H1 (cell line): Measurements from ENCODE around the gene PSIP1. TPM values are rescaled to one million over a fixed set of nuclear protein-coding genes. Genes with fewer than 3 reads are reported as not detected.

ENCODE experiments used
- CTCF ChIA-PET: fragments of 300-600 bp; sonication (Branson Sonifier 250); formaldehyde crosslinking; loops from one replicate; lab custom pipeline; 2021; ENCODE audit not compliant: partially characterized antibody; lab: Charles Lee
- POLR2A ChIA-PET: fragments of 300-600 bp; sonication (Branson Sonifier 250); formaldehyde crosslinking; loops from one replicate; lab custom pipeline; 2021; ENCODE audit warnings: inconsistent platforms; ENCODE audit not compliant: partially characterized antibody; lab: Charles Lee
- DNase-seq, 2 experiments: peaks; one replicate each; pipeline versions ENCODE4 v3.0.0 to v3.0.0-alpha.2; 2010 to 2022; ENCODE audit warnings: low spot score in 2 of 2, low read depth in 1 of 2, mixed read lengths in 1 of 2
- FAIRE-seq: peaks from 2 replicates; lab custom pipeline; 2011; peaks lifted over from hg19 to GRCh38; lab: Jason Lieb, UNC
- H2AFZ ChIP-seq: 2 replicates; pipeline ENCODE4 v1.8.1; 2012; ENCODE audit warnings: low read length, inconsistent platforms
- H2AK5ac ChIP-seq: 2 replicates; pipeline ENCODE4 v1.6.1; 2013; ENCODE audit warnings: low read depth, low read length
- H2BK120ac ChIP-seq: replicated peaks from 2 replicates; pipeline ENCODE3; 2013; ENCODE audit warnings: low read depth, low read length, inconsistent platforms
- H2BK12ac ChIP-seq: 2 replicates; pipeline ENCODE4 v1.6.1; 2013; ENCODE audit warnings: low read depth, low read length
- H2BK15ac ChIP-seq: 2 replicates; pipeline ENCODE4 v1.6.1; 2013; ENCODE audit warnings: low read length
- H2BK20ac ChIP-seq: 2 replicates; pipeline ENCODE4 v1.6.1; 2013; ENCODE audit warnings: low read length
- H2BK5ac ChIP-seq: 2 replicates; pipeline ENCODE4 v1.6.1; 2013; ENCODE audit warnings: low read depth, low read length
- H3K14ac ChIP-seq: 2 replicates; pipeline ENCODE4 v1.6.1; 2013; ENCODE audit warnings: inconsistent platforms; ENCODE audit not compliant: insufficient read length
- H3K18ac ChIP-seq: 2 replicates; pipeline ENCODE4 v1.6.1; 2013; ENCODE audit warnings: low read length; ENCODE audit errors: extremely low read depth
- H3K23ac ChIP-seq: 2 replicates; pipeline ENCODE4 v1.6.1; 2013; ENCODE audit warnings: inconsistent platforms; ENCODE audit not compliant: insufficient read length
- H3K23me2 ChIP-seq: 2 replicates; pipeline ENCODE4 v1.6.1; 2013; ENCODE audit warnings: low read depth, low read length
- H3K27ac ChIP-seq: 2 replicates; pipeline ENCODE4 v1.6.1; 2011; ENCODE audit warnings: low read depth, low read length, inconsistent platforms
- H3K27me3 ChIP-seq, 4 experiments: replicated peaks in 1 of 4; 1 replicate in 1 of 4; 2 replicates in 3 of 4; pipeline versions ENCODE4 v1.6.1 to v1.8.1; 2011 to 2013; ENCODE audit warnings: low read length in 3 of 4, mild to moderate bottlenecking in 3 of 4, inconsistent platforms in 2 of 4, mixed read lengths in 2 of 4, moderate library complexity in 1 of 4; ENCODE audit not compliant: control insufficient read depth in 3 of 4, insufficient read depth in 3 of 4; ENCODE audit errors: extremely low read depth in 1 of 4
- H3K36me3 ChIP-seq, 4 experiments: 2 replicates each; pipeline versions ENCODE4 v1.6.1 to v1.8.1; 2011 to 2013; ENCODE audit warnings: mild to moderate bottlenecking in 4 of 4, low read length in 3 of 4, moderate library complexity in 2 of 4, control low read depth in 1 of 4, inconsistent platforms in 1 of 4; ENCODE audit not compliant: insufficient read depth in 4 of 4, control insufficient read depth in 2 of 4
- H3K4ac ChIP-seq: replicated peaks from 2 replicates; pipeline ENCODE3; 2013; ENCODE audit warnings: low read length, low read depth, mixed read lengths, inconsistent platforms; ENCODE audit not compliant: insufficient read length
- H3K4me1 ChIP-seq, 4 experiments: replicated peaks in 1 of 4; 1 replicate in 1 of 4; 2 replicates in 3 of 4; pipeline versions ENCODE4 v1.6.1 to v1.8.1; 2011 to 2013; ENCODE audit warnings: low read length in 3 of 4, inconsistent platforms in 2 of 4, mixed read lengths in 1 of 4; ENCODE audit not compliant: insufficient read depth in 4 of 4, control insufficient read depth in 3 of 4
- H3K4me2 ChIP-seq, 2 experiments: 2 replicates each; pipeline versions ENCODE4 v1.6.1 to v1.8.1; 2011 to 2013; ENCODE audit warnings: low read depth in 2 of 2, low read length in 2 of 2, control low read depth in 1 of 2, inconsistent platforms in 1 of 2, mild to moderate bottlenecking in 1 of 2; ENCODE audit not compliant: insufficient read depth in 1 of 2
- H3K4me3 ChIP-seq, 4 experiments: fragments of 200-600, 300-600 bp in 1 of 4; sonication (generic), shearing (Covaris generic), sonication (Bioruptor Twin) in 1 of 4; 2 replicates each; pipeline versions ENCODE4 v1.5.1 to v1.8.1; 2011 to 2016; ENCODE audit warnings: low read length in 4 of 4, low read depth in 3 of 4, control low read depth in 2 of 4, inconsistent platforms in 2 of 4, mild to moderate bottlenecking in 2 of 4, mixed read lengths in 1 of 4, moderate library complexity in 1 of 4; ENCODE audit not compliant: insufficient read depth in 2 of 4; ENCODE audit errors: extremely low read depth in 1 of 4
- H3K56ac ChIP-seq: replicated peaks from 2 replicates; pipeline ENCODE3; 2013; ENCODE audit warnings: low read depth, mild to moderate bottlenecking, mixed read lengths, low read length, inconsistent platforms; ENCODE audit not compliant: insufficient read length
- H3K79me1 ChIP-seq: 2 replicates; pipeline ENCODE4 v1.6.1; 2013; ENCODE audit warnings: low read depth, low read length, control low read depth
- H3K79me2 ChIP-seq, 2 experiments: 2 replicates each; pipeline versions ENCODE4 v1.6.1 to v1.8.1; 2012 to 2013; ENCODE audit warnings: low read length in 2 of 2, mild to moderate bottlenecking in 2 of 2, inconsistent platforms in 1 of 2; ENCODE audit not compliant: insufficient read depth in 2 of 2, control insufficient read depth in 1 of 2
- H3K9ac ChIP-seq, 4 experiments: replicated peaks in 1 of 4; 1 replicate in 1 of 4; 2 replicates in 3 of 4; pipeline versions ENCODE4 v1.6.1 to v1.8.1; 2011 to 2013; ENCODE audit warnings: low read depth in 3 of 4, low read length in 3 of 4, control low read depth in 2 of 4, mild to moderate bottlenecking in 2 of 4, moderate library complexity in 2 of 4, inconsistent platforms in 1 of 4; ENCODE audit errors: extremely low read depth in 1 of 4
- H3K9me3 ChIP-seq, 2 experiments: 2 replicates each; pipeline versions ENCODE4 v1.6.1 to v1.8.1; 2012 to 2013; ENCODE audit warnings: mild to moderate bottlenecking in 2 of 2, moderate library complexity in 2 of 2, control low read depth in 1 of 2, inconsistent platforms in 1 of 2, low read depth in 1 of 2, low read length in 1 of 2, mixed read lengths in 1 of 2; ENCODE audit not compliant: insufficient read depth in 2 of 2
- H4K20me1 ChIP-seq, 2 experiments: replicated peaks in 1 of 2; 2 replicates each; pipeline versions ENCODE3 to v1.8.1; 2011 to 2013; ENCODE audit warnings: inconsistent platforms in 2 of 2, low read length in 2 of 2, mild to moderate bottlenecking in 1 of 2; ENCODE audit not compliant: insufficient read depth in 2 of 2, control insufficient read depth in 1 of 2
- H4K5ac ChIP-seq: 2 replicates; pipeline ENCODE4 v1.6.1; 2013; ENCODE audit warnings: low read length, low read depth, mixed read lengths, inconsistent platforms; ENCODE audit not compliant: insufficient read length
- H4K8ac ChIP-seq: 2 replicates; pipeline ENCODE4 v1.8.0; 2013; ENCODE audit warnings: mild to moderate bottlenecking, moderate library complexity, low read length, inconsistent platforms; ENCODE audit not compliant: insufficient read depth; ENCODE audit errors: extremely low read depth
- H4K91ac ChIP-seq: replicated peaks from 2 replicates; pipeline ENCODE3; 2013; ENCODE audit warnings: low read length, mixed read lengths, inconsistent platforms; ENCODE audit not compliant: insufficient read length
- CHD2 ChIP-seq: IDR thresholded peaks from 2 replicates; pipeline ENCODE4 v1.6.1; 2012; ENCODE audit warnings: low read length, improper control_type of control experiment
- POLR2A ChIP-seq, 2 experiments: IDR thresholded peaks; 1 replicate in 1 of 2; 2 replicates in 1 of 2; pipeline ENCODE4 v1.6.1; 2011; ENCODE audit warnings: low read depth in 2 of 2, low read length in 2 of 2, mild to moderate bottlenecking in 2 of 2; ENCODE audit errors: control extremely low read depth in 1 of 2
- WGBS, 2 experiments: shearing (Covaris generic) in 1 of 2; methylation state at CpG; one replicate each; pipeline versions ENCODE4 v1.1.6 to v1.1.7; 2013 to 2015; ENCODE audit warnings: low lambda C conversion rate in 2 of 2, mixed read lengths in 2 of 2, inconsistent platforms in 1 of 2, low coverage in 1 of 2, missing lambda C conversion rate in 1 of 2; ENCODE audit not compliant: insufficient replicate concordance in 2 of 2, insufficient coverage in 1 of 2, insufficient read length in 1 of 2; ENCODE audit errors: extremely low coverage in 1 of 2, missing lambda C conversion rate in 1 of 2; 5-methylcytosine and 5-hydroxymethylcytosine counted together
- polyA plus RNA-seq, 7 experiments: library from polyadenylated mRNA; depleted of rRNA in 3 of 7; stranded (reverse) in 5 of 7; unstranded in 2 of 7; fragments of >200 nt in 5 of 7; fragments of 200-250 nt in 2 of 7; gene quantifications; 1 replicate in 5 of 7; 2 replicates in 1 of 7; 4 replicates in 1 of 7; pipeline versions ENCODE4 v1.2.1 to v1.2.3, GENCODE V29; 2011 to 2013; ENCODE audit warnings: missing spikeins in 2 of 7, mixed read lengths in 2 of 7
- total RNA-seq: library from RNA; stranded (reverse); fragmentation: NEBNext Ultra II Directional; extraction: Animal tissue kit (Norgen Biotek cat#: 25700); gene quantifications from 2 replicates; pipeline ENCODE4 v1.2.1, GENCODE V29; 2021

The PSIP1 gene
- total and polyA plus RNA-seq, 2 of the 8 experiments (the other 6 are each of a cell fraction or from before 2014, with no cell fraction given), result 63.3 to 387 TPM

GRCh38 chr9:15461601-15462000 lies 49.2 kb downstream of the PSIP1 start:
- Histone ChIP-seq H2BK20ac (no peak overlapping the region), H2BK15ac (no peak overlapping the region), H3K27ac (no peak overlapping the region), H4K5ac (no peak overlapping the region), H2BK5ac (no peak overlapping the region), H2AK5ac (no peak overlapping the region), H4K91ac (no peak overlapping the region), H2BK120ac (no peak overlapping the region), H2BK12ac (no peak overlapping the region), H4K8ac (no peak overlapping the region), H3K18ac (no peak overlapping the region), H2AFZ (no peak overlapping the region), H3K36me3 (peaks cover 0 to 91% (median 35%) of the 10 kb centered on the region in 4 experiments; a peak in 7 of 8 replicates), H3K23ac (no peak overlapping the region), H3K79me2 (no peaks in the 10 kb centered on the region)
- FAIRE-seq, result no peak
- ChIA-PET CTCF (no interaction called here), POLR2A (interaction anchor here (0.7 to 1.6 kb wide), 4 partner anchors 7 to 180 kb away, joined by 3 to 5 read pairs (median 4); no protein-coding TSS in a partner anchor)
- TF ChIP-seq CHD2 (no peak), POLR2A (IDR thresholded peaks at IDR 0.05; ENCODE audit: control extremely low read depth in 1 of 2, low read depth in 2 of 2, low read length in 2 of 2) (peak in 1 of 2 experiments; percentile 45; a peak in 1 of 3 replicates)
- TF ChIP-seq, all 59 proteins: peak for 1
- Histone ChIP-seq H3K4me1 (no peaks in the 10 kb centered on the region), H3K14ac (no peak overlapping the region), H4K20me1 (peaks cover 0 to 2% of the 10 kb centered on the region in 2 experiments), H3K4me3 (no peak overlapping the region), H3K4me2 (no peak overlapping the region), H3K56ac (no peak overlapping the region), H3K79me1 (no peaks in the 10 kb centered on the region), H3K27me3 (no peaks in the 10 kb centered on the region), H3K23me2 (no peaks in the 10 kb centered on the region; the same call in 1 of the 2 replicates), H3K4ac (no peak overlapping the region), H3K9ac (no peak overlapping the region), H3K9me3 (no peaks in the 10 kb centered on the region)
- no peak for DNase-seq
- 94% methylated on average over 2 of the region's 2 CpGs; no CpG with 5 or more reads in 1 of the 2 experiments for WGBS, 2 experiments
